Activated T-helper 9 cell treated with anti-CD3 and anti-CD28 coated beads, Interleukin-2, amount 50 U/mL, for 16 hours (primary cell): ENCODE results near the gene NKIRAS1.
"Not testable (repeated sequence)": the region's sequence is repeated elsewhere in the genome, so short reads cannot be mapped to it uniquely, and the experiment has no call there.

Experiments used
- DNase-seq: peaks from one replicate; pipeline ENCODE4 v3.0.0-alpha.2; 2020; ENCODE audit warnings: low read depth

Gene NKIRAS1

DNA sequence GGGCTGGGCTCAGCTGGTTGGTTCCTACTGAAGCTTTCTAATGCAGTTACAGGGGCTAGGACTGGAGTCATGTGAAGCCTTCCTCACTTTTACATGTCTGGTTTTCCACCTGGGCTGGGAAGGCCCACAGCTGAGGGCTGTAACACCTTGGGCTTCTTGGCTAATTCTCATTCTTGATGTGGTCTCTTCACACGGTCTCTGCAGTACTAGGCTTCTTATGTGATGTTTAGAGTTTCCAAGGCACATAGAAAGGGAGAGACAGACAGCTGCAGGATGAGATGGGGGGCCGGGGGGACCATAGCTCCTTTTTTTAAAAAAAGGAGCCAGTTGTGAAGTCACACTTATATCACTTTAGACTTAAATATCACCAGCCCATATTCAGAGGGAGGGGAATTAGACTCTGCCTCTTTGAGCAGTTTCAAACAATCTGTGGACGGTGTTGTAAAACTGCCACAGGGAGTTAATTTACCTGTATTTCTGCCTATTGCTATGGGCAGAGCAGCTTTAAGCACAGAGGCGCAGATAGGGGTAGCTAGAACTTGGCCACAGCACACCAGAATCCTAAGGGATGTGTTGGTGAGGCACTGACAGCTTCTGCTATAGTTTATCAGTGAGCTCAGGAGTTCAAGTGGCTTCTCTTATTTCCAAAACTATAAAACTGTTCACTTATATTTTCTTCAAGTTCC, 46.7 kb downstream of the NKIRAS1 start:
- DNase-seq, result no peak

DNA sequence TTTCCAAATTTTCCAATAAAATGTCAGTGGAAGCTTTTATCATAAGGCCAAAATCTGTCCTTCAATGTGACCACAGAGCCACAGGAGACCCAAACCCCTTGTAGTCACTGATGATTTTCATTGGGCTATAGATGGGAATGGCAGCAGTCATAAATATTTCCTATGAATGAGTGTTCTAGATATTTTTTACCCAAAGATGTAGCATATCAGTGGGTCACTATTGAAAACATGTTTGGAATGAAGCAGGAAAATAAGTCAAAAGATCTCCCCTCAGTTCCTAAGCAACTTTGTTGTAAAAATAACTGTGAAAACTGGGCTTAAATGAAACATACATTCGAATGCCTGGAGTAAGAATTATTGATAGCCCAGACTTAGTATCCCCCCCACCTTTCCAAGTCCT, 49.0 kb downstream of the NKIRAS1 start:
- no peak for DNase-seq

DNA sequence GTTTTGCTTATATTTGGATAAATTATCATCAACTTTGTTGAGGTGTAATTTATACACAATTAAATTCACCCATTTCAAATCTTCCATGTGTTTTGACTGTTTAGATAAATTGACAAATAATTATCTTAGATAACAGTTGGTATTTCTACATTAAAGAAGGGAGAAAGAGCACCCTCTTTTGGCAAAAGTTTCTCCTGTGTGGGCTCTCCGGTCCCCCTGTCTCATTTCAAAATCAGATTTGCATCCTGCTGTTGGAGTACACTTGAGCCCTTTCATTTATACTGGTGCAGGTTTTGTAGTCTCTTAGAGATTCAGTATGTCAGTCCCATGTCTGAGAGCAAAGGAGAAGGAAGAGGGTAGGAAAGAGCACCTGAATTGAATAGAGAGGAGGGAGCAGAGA, 49.4 kb downstream of the NKIRAS1 start:
- DNase-seq, result no peak

DNA sequence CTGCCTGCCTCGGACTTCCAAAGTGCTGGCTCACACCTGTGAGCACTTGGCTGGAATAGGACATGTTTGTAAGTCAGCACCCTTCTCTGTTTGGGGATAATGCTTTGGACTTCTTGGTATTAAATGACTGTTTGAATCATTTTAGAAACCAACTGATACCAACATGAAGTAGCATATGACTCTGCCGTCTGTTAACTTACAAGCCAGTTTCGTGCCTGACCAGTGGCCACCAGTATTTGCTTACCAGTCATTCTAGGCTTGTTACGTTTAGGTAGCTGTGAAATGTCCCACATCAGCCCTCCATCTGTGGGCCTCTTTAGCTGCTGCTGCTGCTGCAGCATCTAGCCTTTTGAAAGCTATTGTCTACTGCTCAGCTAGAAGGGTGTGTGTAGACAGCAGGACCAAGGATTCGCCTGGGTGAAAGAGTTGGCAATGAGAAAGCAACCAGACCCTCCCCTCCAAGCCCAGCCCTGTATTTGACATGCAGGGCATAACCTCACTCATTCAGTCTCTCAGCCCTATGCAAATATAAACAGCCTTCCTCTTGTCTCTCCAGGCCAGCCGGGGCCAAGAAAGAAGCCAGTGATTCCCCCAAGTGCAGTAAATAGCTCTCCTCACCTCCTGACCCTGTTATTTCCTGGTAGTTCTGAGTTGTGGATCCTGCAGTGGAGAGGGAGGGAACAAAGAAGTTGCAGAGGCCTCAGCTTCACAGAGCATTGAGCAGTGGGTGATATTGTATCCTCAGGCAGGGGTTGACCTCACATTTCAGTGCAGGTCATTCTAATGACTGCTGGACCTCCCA, 51.0 kb downstream of the NKIRAS1 start:
- no peak for DNase-seq

DNA sequence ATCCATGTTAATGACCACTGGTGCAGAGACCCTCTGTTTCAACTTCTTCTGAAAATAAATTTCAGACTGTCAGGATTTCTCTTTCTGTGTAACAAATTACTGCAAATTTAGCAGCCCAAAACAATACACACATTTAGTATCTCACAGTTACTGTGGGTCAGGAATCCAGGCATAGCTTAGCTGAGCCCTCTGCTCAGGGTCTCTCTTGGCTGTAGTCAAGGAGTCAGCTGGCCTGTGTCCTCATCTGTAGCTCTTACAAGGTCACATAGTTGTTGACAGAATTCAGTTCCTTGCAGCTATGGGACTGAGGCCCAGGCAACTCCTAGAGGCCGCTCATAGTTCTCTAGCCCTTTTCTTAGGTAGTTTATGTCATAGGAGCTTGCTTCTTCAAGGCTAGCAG, 51.9 kb downstream of the NKIRAS1 start:
- DNase-seq, result no peak

DNA sequence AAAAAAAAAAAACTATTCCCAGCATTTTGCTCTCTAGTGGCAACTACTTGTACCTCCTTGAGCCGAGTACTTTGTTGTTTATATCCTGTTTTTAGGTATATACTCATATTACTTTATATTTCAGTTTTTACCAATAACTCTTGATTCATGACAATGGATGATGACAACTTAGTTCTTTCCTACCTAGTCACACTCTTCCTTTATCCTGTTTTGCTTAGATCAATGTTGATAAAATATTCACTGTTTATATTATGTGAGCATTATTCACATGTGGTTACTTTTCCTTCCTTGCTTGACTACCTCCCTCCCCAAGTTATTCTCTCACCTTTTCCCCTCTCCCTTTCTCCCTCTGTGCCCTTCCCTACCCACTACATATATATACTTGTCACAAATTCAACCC, 53.7 kb downstream of the NKIRAS1 start:
- no peak for DNase-seq

DNA sequence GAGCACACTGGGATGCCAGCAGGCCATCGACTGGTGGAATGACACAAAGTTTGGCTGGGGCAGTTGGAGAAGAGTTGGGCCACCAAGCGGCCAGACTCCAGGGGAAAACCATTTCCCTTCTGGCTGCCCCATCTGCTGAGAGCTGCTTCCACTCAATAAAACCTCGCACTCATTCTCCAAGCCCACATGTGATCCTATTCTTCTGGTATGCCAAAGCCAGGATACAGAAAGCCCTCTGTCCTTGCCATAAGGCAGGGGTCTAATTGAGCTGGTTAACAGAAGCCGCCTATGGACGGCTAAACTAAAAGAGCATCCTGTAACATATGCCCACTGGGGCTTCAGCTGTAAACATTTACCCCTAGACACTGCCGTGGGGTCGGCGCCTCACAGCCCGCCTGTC, 55.1 kb downstream of the NKIRAS1 start:
- no peak for DNase-seq

DNA sequence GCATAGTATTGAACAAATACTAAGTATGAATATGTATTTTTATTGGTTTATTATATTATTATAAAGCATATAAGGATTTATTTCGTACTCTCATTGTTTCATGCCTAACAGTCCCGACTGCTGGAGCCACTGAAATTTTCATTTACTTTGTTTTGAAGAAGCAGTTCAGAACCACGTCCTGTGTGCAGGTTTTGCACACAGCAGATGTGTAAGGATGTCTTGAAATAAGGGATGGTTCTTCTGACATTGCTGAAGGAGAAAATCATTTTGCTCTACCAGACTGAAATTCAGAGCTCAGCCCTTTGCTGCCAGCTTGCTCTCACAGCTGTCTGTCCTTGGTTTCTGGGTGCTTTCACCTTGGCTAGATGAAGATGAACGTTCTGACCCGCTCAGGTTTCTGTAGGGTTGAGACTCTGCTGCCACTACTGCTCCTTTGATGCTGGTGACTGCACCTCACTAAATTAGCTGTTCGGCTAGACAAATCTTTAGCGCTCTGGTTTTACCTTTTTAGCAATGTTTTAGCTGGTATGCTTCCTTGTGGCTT, 56.9 kb downstream of the NKIRAS1 start:
- no peak for DNase-seq

DNA sequence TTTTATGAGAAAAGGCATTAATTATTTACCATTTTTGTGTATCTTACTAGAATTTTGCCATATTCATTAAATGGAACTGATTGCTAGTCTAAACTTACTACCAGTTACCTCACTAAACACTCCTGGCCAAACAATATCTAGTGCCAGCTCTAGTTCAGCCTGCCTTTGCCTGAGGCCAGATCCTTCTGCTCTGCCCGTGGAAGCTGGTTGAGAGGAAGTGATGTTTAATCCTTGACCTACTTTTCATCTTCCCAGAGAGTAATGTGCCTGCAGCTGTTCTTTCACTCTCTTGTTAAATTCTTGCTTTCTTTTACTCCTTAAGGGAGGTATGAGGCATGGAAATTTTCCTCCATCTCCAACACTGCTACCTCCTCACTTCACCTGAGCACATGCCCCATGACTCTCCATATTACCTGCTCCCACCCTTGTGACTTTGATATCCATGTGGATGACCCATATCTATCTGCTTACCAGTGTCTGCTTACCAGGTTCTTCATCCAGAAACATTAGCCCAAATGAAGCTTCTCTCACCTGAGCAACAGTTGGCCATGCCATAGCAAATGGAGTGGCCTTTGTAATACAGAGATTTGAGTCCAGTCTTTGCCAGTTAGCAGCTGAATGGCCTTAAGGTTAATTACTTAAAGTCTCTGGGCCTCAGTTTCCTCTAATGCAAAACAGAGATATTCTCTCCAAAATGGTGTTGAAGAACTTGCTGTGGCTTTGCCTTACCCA, 57.6 kb downstream of the NKIRAS1 start:
- DNase-seq, result no peak

DNA sequence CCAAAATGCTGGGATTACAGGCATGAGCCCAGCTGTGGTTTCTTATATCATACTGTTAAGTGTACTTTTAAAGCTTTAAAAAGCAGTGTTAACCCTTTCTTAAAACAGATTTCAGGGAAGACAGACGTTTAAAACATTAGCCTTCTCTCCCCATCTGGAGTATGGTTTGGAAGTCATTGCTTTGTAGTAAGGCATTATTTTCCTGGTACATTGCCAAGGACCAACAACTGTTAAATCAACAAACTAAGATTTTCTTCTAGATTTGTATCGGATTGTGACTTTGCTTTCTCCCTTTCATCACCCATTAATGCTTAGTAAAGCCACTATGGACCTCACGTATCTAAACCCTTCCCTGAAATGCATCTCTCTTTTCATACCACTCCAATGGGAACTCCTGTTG, 60.5 kb downstream of the NKIRAS1 start:
- no peak for DNase-seq

DNA sequence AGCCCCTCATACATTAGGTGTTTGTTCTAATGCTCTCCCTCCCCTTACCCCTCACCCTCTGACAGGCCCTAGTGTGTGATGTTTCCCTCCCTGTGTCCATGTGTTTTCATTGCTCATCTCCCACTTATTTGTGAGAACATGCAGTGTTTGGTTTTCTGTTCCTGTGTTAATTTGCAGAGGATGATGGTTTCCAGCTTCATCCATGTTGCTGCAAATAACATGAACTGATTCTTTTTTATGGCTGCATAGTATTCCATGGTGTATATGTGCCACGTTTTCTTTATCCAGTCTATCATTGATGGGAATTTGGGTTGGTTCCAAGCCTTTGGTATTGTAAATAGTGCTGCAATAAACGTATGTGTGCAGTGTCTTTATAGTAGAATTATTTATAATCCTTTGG, 67.3 kb downstream of the NKIRAS1 start:
- not testable (repeated sequence) for DNase-seq

DNA sequence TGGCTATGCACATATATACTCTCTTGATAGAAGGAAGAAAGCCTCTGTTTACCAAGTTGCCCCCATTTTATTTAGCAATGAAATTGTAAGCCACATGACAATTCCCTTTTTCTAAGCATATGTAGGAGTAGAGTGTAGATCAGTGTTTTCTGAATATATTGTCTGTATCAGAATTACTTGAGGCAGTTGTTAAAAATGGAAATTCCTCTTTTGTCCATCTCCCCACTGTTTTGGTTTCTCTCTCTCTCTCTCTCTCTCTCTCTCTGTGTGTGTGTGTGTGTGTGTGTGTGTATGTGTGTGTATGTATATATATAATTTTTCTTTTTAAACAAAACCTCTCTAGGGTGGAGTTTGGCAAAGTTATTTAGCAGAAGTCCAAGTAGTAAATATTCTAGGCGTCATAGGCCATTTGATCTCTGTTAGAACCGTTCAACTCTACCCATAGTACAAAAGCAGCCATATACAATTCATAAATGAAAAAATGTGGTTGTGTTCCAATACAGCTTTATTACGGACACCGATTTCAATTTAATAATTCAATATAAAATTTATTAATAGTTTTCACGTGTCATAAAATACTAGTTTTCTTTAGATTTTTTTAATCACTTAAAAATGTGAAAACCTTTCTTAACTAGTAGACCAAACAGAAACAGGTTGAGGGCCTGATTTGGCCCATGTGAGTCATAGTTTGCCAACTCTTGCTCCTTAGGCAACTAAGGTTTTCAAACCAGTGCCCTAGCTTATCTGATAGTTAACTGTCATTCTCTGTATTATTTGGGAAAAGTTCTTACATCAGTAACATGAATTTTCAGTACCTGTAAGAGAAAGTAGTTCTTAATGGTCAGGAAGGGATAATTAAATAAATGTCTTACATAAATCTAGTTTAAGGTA, 71.2 kb downstream of the NKIRAS1 start:
- no peak for DNase-seq

DNA sequence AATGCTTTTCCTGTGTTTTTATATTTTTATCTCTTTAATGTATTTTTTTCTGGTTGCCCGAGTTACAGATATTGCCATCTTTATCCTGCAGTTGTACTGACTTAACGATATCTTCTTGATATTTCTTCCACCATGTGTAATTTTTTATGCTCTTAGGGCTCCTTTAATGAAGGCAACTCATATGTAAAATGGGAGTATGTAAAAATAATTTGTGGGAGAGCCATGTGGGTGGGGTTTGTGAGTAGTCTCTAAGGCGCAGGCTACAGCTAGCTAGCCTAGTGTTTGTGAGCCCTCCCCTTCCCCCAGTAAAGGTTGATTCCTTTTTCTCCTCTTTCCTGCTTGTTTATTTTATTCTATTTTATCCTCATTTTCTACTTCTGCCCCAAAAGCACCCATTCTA, 72.9 kb downstream of the NKIRAS1 start:
- no peak for DNase-seq
